NCI-H146 treated with DMSO at 0.1 percent for 48 hours (cell line): ENCODE results near the gene GAL3ST3.
"Not testable (repeated sequence)": the region's sequence is repeated elsewhere in the genome, so short reads cannot be mapped to it uniquely, and the experiment has no call there.

ENCODE experiments used
- DNase-seq: peaks from one replicate; lab custom pipeline; 2025; ENCODE audit not compliant: unreplicated experiment; lab: John Stamatoyannopoulos, UW

Gene GAL3ST3, protein sequence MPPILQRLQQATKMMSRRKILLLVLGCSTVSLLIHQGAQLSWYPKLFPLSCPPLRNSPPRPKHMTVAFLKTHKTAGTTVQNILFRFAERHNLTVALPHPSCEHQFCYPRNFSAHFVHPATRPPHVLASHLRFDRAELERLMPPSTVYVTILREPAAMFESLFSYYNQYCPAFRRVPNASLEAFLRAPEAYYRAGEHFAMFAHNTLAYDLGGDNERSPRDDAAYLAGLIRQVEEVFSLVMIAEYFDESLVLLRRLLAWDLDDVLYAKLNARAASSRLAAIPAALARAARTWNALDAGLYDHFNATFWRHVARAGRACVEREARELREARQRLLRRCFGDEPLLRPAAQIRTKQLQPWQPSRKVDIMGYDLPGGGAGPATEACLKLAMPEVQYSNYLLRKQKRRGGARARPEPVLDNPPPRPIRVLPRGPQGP

DNA sequence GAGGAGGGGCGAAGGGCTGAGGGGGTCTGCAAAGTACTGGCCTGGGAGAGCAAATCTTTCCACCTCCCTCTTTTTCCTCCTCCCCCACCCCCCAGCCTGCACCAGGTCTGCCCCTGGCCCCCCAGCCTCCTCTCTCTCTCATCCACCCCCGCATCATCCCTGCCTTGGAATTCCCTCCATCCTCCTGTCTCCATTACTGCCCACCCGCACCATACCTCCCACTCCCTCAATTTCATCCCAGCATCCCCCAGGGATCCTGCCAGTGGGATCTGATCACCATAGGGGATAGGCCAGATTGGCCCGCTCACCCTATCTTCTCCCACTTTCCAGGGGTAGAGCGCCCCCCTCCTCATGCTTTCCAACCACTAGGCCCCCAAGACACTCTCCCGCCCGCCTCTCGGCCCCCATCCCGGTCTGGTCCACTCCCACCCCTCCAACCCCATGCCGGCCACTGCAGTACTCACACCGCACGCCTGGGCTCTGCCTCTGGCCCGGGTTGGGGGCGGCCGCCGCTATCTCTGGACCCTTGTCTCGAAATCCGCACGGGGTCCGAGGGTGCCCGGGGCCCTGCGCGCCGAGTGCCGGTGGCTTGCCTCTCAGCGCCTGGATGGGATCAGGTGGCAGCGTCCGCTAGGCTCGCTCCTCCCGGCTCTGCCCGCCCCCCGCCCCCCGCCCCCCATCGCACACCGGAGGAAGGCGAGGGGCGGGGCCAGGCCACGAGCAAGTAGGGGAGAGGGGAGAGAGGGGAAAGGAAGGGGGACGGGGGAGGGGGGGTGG lies at the start of gene GAL3ST3:
Gene GAL3ST3, minus strand, starts transcription at position 615 of the 777 bp plus-strand sequence. CDS start 3,746 bp downstream, outside the sequence.
- DNase-seq = no peak

GRCh38 chr11:66092125-66092524 lies 43.2 kb upstream of the GAL3ST3 start:
- DNase-seq = not testable (repeated sequence)

GRCh38 chr11:66090288-66090687 lies 41.3 kb upstream of the GAL3ST3 start:
- DNase-seq = no peak

- DNase-seq = no peak
Measured at GRCh38 chr11:66089067-66089466, 40.1 kb upstream of the GAL3ST3 start.

DNA sequence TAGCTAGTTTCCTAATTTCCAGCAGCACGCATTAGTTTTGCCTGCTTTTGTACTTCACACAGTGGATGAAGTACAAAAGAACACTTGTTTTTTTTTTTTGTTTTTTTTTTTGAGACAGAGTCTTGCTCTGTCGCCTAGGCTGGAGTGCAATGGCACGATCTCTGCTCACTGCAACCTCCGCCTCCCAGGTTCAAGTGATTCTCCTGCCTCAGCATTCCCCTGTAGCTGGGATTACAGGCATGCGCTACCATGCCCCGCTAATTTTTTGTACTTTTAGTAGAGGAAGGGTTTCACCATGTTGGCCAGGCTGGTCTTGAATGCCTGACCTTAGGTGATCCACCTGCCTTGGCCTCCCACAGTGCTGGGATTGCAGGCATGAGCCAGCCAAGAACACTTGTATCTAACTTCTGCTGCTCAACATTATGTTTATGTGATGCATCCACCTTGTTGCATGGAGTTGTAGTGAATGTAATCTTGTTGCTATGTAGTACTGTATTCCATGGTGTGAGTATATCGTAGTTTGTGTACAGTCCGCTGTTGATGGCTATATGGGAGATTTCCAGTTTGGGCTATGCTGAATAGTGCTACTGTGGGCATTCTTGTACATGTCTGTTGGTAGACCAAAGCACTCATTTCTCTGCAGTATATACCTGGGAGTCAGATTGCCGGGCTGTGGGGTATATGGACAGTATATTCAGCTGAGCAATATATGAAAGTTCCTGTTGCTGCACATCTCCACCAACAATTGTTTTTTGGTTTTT lies 38.4 kb upstream of the GAL3ST3 start:
- no peak for DNase-seq

- DNase-seq = no peak
Measured at GRCh38 chr11:66084821-66085475, 36.0 kb upstream of the GAL3ST3 start.

DNA sequence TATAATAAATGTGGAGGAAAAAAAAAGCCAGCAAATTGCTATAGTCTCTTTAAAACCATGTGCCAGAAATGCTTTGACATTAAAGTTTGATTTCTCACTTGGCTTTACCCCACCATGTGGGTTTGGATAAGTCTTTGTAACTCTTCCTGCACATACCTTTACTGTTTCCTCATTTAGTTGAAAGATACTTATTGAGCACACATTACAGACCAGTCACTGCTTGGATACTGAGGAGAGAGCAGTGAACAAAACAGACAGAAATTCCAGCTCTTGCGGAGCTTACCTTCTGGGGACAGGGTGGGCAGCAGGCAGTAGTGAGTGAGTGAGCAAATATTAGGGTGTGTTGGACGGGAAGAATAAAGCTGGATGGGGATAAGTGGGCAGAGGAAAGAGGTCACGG lies 34.8 kb upstream of the GAL3ST3 start:
- no peak for DNase-seq

GRCh38 chr11:66082946-66083698 lies 34.2 kb upstream of the GAL3ST3 start:
- DNase-seq = peak; percentile 30

DNA sequence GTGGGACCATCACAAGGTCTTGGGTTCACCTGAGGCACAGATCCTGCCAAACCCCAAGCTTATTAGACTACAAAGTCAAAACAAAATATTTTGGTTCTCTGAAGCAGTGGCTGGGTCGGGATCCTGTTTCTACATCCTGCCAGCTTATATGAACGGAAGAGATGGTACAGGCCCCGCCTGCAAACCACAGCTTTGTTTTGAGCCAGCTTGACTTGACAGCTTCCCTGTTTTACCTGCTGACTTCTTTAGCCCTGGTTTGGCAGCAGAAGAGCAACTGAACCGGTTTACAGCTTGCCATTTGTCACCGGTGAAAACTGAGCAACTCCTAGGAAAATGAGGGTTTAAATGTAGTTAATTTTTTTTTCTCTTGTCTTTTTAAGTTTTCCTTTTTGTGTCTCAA lies 32.5 kb upstream of the GAL3ST3 start:
- DNase-seq = no peak

GRCh38 chr11:66080055-66080817 lies 31.3 kb upstream of the GAL3ST3 start:
- no peak for DNase-seq

- DNase-seq = not testable (repeated sequence)
Measured at GRCh38 chr11:66078949-66079348, 30.0 kb upstream of the GAL3ST3 start.

GRCh38 chr11:66077927-66078326 lies 29.0 kb upstream of the GAL3ST3 start:
- no peak for DNase-seq

DNA sequence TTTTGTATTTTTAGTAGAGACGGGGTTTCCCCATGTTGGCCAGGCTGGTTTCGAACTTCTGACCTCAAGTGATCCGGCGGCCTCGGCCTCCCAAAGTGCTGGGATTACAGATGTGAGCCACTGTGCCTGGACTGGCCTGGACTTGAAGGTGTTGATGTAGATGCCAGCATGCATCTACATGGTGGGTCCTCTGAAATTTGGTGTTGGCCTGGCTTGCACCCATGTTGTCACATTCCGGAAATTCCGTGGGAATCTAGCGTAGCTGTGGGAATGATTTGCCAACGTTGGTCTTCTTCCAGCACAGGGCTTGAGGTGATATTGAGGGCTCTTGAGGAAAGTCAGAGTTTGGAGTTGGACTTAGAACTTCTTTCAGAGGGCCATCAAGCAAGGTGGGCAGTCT lies 27.6 kb upstream of the GAL3ST3 start:
- DNase-seq = no peak

DNA sequence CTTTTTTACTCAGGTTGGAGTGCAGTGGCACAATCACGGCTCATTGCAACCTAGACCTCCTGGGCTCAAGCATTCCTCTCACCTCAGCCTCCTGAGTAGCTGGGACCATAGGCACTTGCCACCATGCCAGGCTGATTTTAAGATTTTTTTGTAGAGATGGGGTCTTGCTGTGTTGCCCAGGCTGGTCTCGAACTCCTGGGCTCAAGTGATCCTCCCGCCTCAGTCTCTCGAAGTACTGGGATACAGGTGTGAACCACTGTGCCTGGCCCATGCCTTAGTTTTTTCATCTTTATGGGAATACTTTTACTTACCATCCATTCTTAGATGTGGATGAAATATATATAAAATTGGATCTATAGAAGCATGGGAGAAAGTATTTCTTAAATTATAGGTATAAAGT lies 26.3 kb upstream of the GAL3ST3 start:
- DNase-seq = no peak

DNA sequence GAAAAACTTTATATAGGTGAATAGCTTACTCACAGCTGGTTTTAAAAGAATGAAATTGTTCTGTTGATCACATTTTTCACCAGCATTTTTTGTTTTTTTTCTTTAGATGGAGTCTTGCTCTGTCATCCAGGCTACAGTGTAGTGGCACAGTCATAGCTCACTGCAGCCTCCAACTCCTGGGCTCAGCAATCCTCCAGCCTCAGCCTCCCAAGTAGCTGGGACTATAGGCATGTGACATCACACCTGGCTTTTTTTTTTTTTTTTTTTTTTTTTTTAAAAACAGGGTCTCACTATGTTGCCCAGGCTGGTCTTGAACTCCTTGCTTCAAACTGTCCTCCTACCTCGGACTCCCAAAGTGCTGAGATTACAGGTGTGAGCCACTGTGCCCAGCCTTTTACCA lies 24.7 kb upstream of the GAL3ST3 start:
- DNase-seq = no peak

DNA sequence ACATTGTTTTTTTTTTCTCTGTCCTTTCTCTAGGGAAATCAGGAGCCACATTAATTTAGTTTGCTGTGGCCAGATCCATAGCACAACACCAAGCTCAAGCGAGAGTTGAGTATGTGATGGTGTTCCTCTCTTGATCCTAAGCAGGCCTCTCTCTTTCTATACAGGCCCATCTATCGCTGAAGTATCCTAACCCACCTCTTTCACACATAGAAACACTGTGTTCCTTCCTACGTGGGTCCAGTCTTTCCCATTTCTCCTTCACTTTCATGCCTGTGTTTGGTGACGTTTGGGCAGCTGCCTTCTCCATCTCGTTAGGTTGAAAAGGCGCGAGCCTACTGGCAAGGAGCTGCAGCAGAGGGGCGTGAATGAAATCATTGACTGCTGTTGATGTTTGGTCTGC lies 23.6 kb upstream of the GAL3ST3 start:
- DNase-seq = no peak

- no peak for DNase-seq
Measured at GRCh38 chr11:66072081-66072480, 23.1 kb upstream of the GAL3ST3 start.

DNA sequence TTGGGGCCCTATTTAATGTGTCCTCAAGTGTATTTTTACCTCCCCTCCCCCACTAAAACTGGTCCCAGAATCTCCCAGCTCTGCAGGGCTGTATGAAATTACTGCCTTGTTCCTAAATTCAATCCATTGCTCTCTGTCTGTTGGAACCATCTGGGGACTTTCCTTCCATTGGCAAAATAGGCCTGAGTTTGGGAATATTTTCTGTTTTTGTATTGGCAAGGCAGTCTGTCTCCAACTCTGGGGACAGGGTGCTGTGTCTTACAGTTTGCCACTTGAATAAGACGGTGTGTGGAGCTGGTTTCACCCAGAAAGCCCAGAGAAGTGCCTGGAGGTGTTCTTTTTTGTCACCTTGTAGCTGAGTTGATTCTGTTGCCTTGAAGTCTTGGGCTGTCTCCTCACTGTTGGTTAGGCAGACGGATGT lies 22.4 kb upstream of the GAL3ST3 start:
- DNase-seq = no peak

- DNase-seq = no peak
Measured at GRCh38 chr11:66070604-66071380, 21.8 kb upstream of the GAL3ST3 start.
